Measurements from ENCODE around the gene NUTM1. TPM values are rescaled to one million over a fixed set of nuclear protein-coding genes. Genes with fewer than 3 reads are reported as not detected.
A peak's percentile ranks its signal among the peaks of the same experiment; 100 is the strongest.

NUTM1 gene
- total RNA-seq, 1 donor from 2014 or later: not detected

DNA sequence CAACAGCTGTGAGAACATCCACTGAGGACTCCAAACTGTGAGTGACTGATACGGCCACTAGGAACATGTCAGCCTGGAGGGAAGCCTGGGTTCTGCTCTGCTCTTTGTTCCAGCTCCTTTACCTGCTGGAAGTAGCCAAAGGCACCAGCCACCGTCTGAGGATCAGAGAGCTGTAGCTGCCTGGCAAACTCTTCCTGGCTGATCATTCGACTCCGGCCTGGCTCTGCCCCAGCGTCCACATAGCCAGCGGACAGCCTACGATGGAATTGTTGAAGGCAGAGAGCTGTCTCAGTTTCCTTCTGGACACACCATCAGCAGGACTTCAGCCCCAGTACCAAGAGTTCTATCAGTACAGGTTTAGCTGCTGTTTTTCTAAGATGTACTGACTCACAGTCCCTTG is 18.2 kb downstream of the NUTM1 start:
- peaks cover 6 to 8% of the 10 kb centered on the region in 2 donors for H3K4me1 ChIP-seq
- H3K9me3 ChIP-seq: no peaks in the 10 kb centered on the region
- TF ChIP-seq, protein P1, sequence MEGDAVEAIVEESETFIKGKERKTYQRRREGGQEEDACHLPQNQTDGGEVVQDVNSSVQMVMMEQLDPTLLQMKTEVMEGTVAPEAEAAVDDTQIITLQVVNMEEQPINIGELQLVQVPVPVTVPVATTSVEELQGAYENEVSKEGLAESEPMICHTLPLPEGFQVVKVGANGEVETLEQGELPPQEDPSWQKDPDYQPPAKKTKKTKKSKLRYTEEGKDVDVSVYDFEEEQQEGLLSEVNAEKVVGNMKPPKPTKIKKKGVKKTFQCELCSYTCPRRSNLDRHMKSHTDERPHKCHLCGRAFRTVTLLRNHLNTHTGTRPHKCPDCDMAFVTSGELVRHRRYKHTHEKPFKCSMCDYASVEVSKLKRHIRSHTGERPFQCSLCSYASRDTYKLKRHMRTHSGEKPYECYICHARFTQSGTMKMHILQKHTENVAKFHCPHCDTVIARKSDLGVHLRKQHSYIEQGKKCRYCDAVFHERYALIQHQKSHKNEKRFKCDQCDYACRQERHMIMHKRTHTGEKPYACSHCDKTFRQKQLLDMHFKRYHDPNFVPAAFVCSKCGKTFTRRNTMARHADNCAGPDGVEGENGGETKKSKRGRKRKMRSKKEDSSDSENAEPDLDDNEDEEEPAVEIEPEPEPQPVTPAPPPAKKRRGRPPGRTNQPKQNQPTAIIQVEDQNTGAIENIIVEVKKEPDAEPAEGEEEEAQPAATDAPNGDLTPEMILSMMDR (IDR thresholded peaks at IDR 0.05): no peak
- no peak overlapping the region for H3K27ac ChIP-seq
- H3K36me3 ChIP-seq: peaks cover 19 to 63% of the 10 kb centered on the region in 2 donors
- no peak for DNase-seq (ENCODE audit: low spot score in 2 of 2)
- no peaks in the 10 kb centered on the region for H3K27me3 ChIP-seq
- no peak overlapping the region for H3K4me3 ChIP-seq
- intact Hi-C loops (cut with DNase I): no loop called here

DNA sequence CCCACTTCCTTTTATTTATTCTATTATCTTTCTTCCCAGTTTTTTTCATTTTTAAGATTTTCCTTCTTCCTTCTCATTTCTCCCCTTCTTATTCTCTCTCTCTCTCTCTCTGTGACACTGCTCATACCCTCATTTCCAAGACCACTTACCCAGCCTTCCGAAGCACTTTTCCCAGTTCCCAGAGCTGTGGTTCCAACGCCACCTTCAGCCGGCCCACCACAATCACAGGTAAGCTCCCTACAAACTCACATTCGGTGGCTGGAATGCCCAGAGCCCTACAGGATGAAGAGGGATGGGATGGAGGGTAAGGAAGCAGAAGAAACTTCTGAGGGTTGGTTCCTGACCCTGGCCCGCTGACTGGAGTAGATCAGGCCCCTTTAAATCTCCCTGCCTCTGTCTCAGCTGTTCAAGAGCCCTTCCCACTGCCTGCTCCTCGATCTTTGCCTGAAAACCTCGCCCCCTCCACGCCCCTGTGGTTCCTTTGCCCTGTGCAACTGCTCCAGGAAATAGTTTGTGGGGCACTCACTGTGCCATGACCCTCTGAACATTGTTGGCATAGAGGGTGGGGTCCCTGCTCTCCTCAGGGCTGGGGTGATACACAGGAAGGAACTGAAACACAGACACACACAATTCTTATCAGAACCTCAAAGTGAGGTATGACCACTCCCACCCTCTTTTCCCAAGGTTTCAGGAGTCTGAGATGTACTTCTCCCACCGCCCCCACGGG is 19.1 kb downstream of the NUTM1 start:
- TF ChIP-seq, protein P1 (IDR thresholded peaks at IDR 0.05): no peak

DNA sequence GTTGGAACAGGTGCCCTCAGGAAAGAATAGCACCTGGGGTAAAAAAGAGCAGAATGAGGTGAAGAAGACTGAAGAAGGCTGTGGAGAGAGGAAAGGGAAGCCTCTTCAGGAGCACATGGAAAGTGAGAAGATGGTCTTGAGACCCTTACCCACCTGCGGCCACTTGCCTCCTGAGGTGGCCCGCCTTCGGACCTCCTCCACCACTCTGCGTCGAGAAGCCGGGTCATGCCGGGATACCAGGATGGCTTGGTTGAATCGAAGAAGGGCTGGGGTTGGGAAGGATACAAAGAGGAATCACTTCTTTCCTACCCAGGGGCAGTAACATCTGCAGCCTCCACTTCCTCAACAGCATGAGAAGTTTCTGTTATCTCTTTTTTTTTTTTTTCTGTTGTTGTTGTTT is 20.9 kb downstream of the NUTM1 start:
- intact Hi-C loops (cut with DNase I): no loop called here
- Histone ChIP-seq H3K36me3 (peaks cover 14 to 36% of the 10 kb centered on the region in 2 donors), H3K4me1 (peaks cover 6 to 11% of the 10 kb centered on the region in 2 donors), H3K9me3 (no peaks in the 10 kb centered on the region), H3K4me3 (no peak overlapping the region), H3K27ac (no peak overlapping the region), H3K27me3 (no peaks in the 10 kb centered on the region)
- DNase-seq (ENCODE audit: low spot score in 2 of 2): no peak
- TF ChIP-seq, protein P1 (IDR thresholded peaks at IDR 0.05): no peak

More for the DNA sequence above, 19.1 kb downstream of the NUTM1 start:
- no peak for DNase-seq (ENCODE audit: low spot score in 2 of 2)
- H3K36me3 ChIP-seq: peaks cover 19 to 53% of the 10 kb centered on the region in 2 donors
- no peaks in the 10 kb centered on the region for H3K9me3 ChIP-seq
- H3K4me1 ChIP-seq: peaks cover 6 to 8% of the 10 kb centered on the region in 2 donors
- no peak overlapping the region for H3K4me3 ChIP-seq
- intact Hi-C loops (cut with DNase I): no loop called here
- H3K27ac ChIP-seq: no peak overlapping the region
- H3K27me3 ChIP-seq: no peaks in the 10 kb centered on the region

DNA sequence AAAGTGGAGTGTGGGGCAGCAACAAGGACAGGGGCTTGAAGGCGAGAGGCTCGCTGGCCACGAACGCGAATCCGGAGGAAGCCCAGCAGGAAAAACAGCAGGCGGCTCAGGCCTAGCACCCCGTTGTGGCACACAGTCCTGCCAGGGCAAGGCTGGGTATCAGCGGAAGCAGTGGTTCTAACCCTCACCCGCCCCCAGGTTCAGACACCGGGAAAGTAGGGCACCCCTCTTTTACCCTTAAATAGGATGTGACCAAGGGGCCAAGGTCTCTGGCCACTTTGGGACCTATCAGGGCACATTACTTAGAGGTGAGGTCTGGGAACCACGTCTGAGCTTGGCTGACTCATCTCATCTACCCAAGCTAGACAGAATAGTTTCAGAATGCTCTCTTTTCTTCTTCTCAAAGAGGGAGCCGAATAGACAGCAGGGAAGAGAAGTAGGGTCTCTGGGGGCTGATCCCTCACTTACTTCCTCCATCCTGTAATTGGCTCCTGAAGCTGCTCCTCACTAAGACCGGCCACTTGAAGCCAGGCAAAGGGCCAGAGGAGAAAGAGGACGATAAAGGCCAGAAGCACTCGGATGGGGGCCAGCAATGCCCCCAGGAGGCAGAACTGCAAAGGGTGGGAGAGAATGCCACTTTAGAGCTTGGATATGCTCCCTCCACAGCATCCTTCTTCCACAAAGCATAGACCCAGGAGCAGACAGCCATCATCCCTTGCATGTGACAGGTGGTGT is 22.1 kb downstream of the NUTM1 start:
- H3K4me1 ChIP-seq: peaks cover 6 to 11% of the 10 kb centered on the region in 2 donors
- H3K27me3 ChIP-seq: no peaks in the 10 kb centered on the region
- H3K36me3 ChIP-seq: peaks cover 8 to 24% of the 10 kb centered on the region in 2 donors
- TF ChIP-seq, protein P1 (IDR thresholded peaks at IDR 0.05): no peak
- intact Hi-C loops (cut with DNase I): no loop called here
- H3K27ac ChIP-seq: peak overlapping the region in 1 of 2 donors; percentile 44
- no peaks in the 10 kb centered on the region for H3K9me3 ChIP-seq
- H3K4me3 ChIP-seq: peak overlapping the region; percentile 87 to 90
- no peak for DNase-seq (ENCODE audit: low spot score in 2 of 2)

DNA sequence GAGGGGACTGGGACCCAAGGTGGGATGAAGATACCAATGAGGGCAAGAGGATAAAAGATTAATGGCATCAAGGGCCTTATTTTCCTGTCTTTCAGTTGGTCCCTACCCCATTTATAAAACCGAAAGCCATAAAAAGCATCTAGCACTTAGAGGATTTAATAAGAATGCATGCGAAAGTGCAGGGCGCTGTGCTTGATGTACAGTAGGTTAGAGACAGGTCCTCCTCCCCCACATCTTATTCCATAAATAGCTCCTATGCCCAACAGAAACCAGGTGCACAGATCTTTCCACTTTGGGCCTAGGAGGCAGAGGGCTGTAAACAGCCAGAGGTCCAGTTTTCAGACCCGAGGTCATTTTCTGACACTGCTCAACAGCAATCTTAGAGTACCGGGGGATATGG is 22.7 kb downstream of the NUTM1 start:
- Histone ChIP-seq H3K4me3 (peak overlapping the region; percentile 87 to 90), H3K27ac (peak overlapping the region; percentile 44 to 95), H3K27me3 (no peaks in the 10 kb centered on the region), H3K36me3 (peaks cover 5 to 18% of the 10 kb centered on the region in 2 donors), H3K9me3 (no peaks in the 10 kb centered on the region), H3K4me1 (peaks cover 6 to 11% of the 10 kb centered on the region in 2 donors)
- TF ChIP-seq, protein P1 (IDR thresholded peaks at IDR 0.05): no peak
- intact Hi-C loops (cut with DNase I): loop anchor here (2.0 kb wide), 1 partner anchor 71 kb away; no protein-coding TSS in a partner anchor
- no peak for DNase-seq (ENCODE audit: low spot score in 2 of 2)

All from ascending aorta (tissue), 2 donors.